HepG2 (cell line): Measurements from ENCODE around the gene CA7. TPM values are rescaled to one million over a fixed set of nuclear protein-coding genes. Genes with fewer than 3 reads are reported as not detected.

Experiments
- CAMTA2 ChIP-seq: sonication (generic); formaldehyde crosslinking; IDR thresholded peaks from 2 replicates; pipeline ENCODE4 v1.4.0; 2020; ENCODE audit warnings: mild to moderate bottlenecking, missing genetic modification reagents, borderline replicate concordance
- GRHL1 ChIP-seq: sonication (generic); formaldehyde crosslinking; conservative IDR thresholded peaks from 2 replicates; pipeline ENCODE4 v1.8.0; 2022; ENCODE audit warnings: missing genetic modification reagents
- HNRNPK ChIP-seq: fragments of 200-400 bp; formaldehyde crosslinking; IDR thresholded peaks from 2 replicates; pipeline ENCODE4 v1.6.1; 2018; ENCODE audit warnings: low read length, low read depth, moderate library complexity, mild to moderate bottlenecking; ENCODE audit not compliant: poor library complexity, severe bottlenecking
- PHF5A ChIP-seq: IDR thresholded peaks from one replicate; pipeline ENCODE4 v1.6.1; 2018; ENCODE audit warnings: low read depth, missing genetic modification reagents; ENCODE audit not compliant: unreplicated experiment
- PRDM10 ChIP-seq: sonication (generic); formaldehyde crosslinking; IDR thresholded peaks from 2 replicates; pipeline ENCODE4 v1.4.0; 2020; ENCODE audit warnings: low read depth, missing genetic modification reagents
- SP5 ChIP-seq: IDR thresholded peaks from 2 replicates; pipeline ENCODE4 v1.6.1; 2016; ENCODE audit warnings: low read depth, borderline replicate concordance
- SUZ12 ChIP-seq: fragments of 150-350 bp; IDR thresholded peaks from 2 replicates; pipeline ENCODE4 v1.6.1; 2014; ENCODE audit warnings: low read depth, low read length
- YEATS2 ChIP-seq: sonication (generic); formaldehyde crosslinking; IDR thresholded peaks from 2 replicates; pipeline ENCODE4 v1.4.0; 2020; ENCODE audit warnings: missing genetic modification reagents, borderline replicate concordance
- ZFP62 ChIP-seq: sonication (generic); formaldehyde crosslinking; IDR thresholded peaks from 2 replicates; pipeline ENCODE4 v1.4.0; 2020; ENCODE audit warnings: missing genetic modification reagents
- ZNF143 ChIP-seq: sonication (generic); formaldehyde crosslinking; IDR thresholded peaks from 2 replicates; pipeline ENCODE4 v1.4.0; 2020; ENCODE audit warnings: missing genetic modification reagents
- ZNF383 ChIP-seq: sonication (generic); formaldehyde crosslinking; IDR thresholded peaks from 2 replicates; pipeline ENCODE4 v1.4.0; 2020; ENCODE audit warnings: missing genetic modification reagents, mild to moderate bottlenecking, borderline replicate concordance
- ZNF687 ChIP-seq: sonication (generic); formaldehyde crosslinking; IDR thresholded peaks from 2 replicates; pipeline ENCODE4 v1.5.1; 2020; ENCODE audit warnings: mild to moderate bottlenecking, missing genetic modification reagents, moderate library complexity
- ZNF788 ChIP-seq: sonication (generic); formaldehyde crosslinking; IDR thresholded peaks from 2 replicates; pipeline ENCODE4 v1.5.0; 2020; ENCODE audit warnings: mild to moderate bottlenecking, missing genetic modification reagents, borderline replicate concordance
- ZNF792 ChIP-seq: IDR thresholded peaks from 2 replicates; pipeline ENCODE4 v1.6.1; 2016
- ZSCAN21 ChIP-seq: sonication (generic); formaldehyde crosslinking; IDR thresholded peaks from 2 replicates; pipeline ENCODE4 v1.8.0; 2022; ENCODE audit warnings: mild to moderate bottlenecking, missing genetic modification reagents, moderate library complexity, borderline replicate concordance
- polyA plus RNA-seq, 8 experiments: library from polyadenylated mRNA; depleted of rRNA in 3 of 8; stranded (reverse) in 7 of 8; unstranded in 1 of 8; fragments of >200 nt; fragmentation: Illumina TruSeq in 4 of 8; extraction: Trizol in 4 of 8; gene quantifications; 2 replicates each; pipeline versions ENCODE4 v1.2.1 to v1.2.3, GENCODE V29; 2011 to 2016; ENCODE audit warnings: low read depth in 4 of 8, missing spikeins in 1 of 8, mixed read lengths in 1 of 8; ENCODE audit not compliant: insufficient read depth in 1 of 8
- total RNA-seq, 5 experiments: library from RNA; depleted of rRNA; stranded (reverse); fragments of >200 nt; fragmentation: Illumina TruSeq; extraction: Trizol; gene quantifications; 2 replicates each; pipeline ENCODE4 v1.2.3, GENCODE V29; 2016; ENCODE audit warnings: low read depth in 1 of 5
- TF ChIP-seq, protein P1 (sequence below): sonication (generic); formaldehyde crosslinking; IDR thresholded peaks from 2 replicates; pipeline ENCODE4 v1.9.0; 2022; ENCODE audit warnings: low read depth, missing genetic modification reagents

Gene CA7
- total and polyA plus RNA-seq, 2 of the 13 experiments (the other 11 are each of a cell fraction or from before 2014, with no cell fraction given) = not detected

- TF ChIP-seq PHF5A (CRISPR knock-in tag) (peak; percentile 81), PRDM10 (CRISPR knock-in tag) (peak; percentile 85), HNRNPK (peak; percentile 89), ZNF788 (CRISPR knock-in tag) (no peak; the same call in 1 of the 2 replicates), ZNF687 (CRISPR knock-in tag) (peak; percentile 100), CAMTA2 (peak; percentile 95), YEATS2 (CRISPR knock-in tag) (peak; percentile 87), SP5 (CRISPR knock-in tag) (peak; percentile 73), ZNF792 (CRISPR knock-in tag) (no peak; the same call in 1 of the 2 replicates), ZNF143 (peak; percentile 10; the same call in 1 of the 2 replicates), ZSCAN21 (peak; percentile 86), ZFP62 (CRISPR knock-in tag) (no peak), ZNF383 (CRISPR knock-in tag) (no peak), SUZ12 (no peak), GRHL1 (CRISPR knock-in tag) (no peak)
- TF ChIP-seq, protein P1, sequence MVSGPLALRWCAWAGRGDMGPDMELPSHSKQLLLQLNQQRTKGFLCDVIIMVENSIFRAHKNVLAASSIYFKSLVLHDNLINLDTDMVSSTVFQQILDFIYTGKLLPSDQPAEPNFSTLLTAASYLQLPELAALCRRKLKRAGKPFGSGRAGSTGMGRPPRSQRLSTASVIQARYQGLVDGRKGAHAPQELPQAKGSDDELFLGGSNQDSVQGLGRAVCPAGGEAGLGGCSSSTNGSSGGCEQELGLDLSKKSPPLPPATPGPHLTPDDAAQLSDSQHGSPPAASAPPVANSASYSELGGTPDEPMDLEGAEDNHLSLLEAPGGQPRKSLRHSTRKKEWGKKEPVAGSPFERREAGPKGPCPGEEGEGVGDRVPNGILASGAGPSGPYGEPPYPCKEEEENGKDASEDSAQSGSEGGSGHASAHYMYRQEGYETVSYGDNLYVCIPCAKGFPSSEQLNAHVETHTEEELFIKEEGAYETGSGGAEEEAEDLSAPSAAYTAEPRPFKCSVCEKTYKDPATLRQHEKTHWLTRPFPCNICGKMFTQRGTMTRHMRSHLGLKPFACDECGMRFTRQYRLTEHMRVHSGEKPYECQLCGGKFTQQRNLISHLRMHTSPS = peak; percentile 57
Observed at GRCh38 chr16:66880288-66881013, 36.2 kb downstream of the CA7 start, which contains the start of gene PDP2 (continued).
